Measurements from ENCODE around the gene ELOVL1.

DNA sequence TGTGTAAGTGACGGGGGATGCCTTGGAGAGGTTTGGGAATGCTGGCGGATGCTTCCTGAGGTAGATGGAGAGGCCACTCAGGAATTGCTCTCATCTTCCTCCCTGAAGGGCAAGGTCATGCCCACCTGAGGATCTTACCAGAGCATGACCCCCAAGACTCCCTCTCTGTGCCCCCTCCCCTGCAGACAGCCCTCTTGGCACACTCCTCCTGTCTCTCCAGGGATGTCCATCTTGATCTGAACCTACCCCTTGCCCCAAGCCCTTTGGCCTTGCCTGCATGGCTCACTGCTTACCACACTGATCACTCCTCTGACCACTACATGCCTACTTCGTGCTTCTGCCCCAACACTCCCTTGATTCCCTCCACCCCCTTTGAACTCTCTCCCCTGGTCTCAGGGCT, 48.0 kb downstream of the ELOVL1 start:
- TF ChIP-seq, protein P1, sequence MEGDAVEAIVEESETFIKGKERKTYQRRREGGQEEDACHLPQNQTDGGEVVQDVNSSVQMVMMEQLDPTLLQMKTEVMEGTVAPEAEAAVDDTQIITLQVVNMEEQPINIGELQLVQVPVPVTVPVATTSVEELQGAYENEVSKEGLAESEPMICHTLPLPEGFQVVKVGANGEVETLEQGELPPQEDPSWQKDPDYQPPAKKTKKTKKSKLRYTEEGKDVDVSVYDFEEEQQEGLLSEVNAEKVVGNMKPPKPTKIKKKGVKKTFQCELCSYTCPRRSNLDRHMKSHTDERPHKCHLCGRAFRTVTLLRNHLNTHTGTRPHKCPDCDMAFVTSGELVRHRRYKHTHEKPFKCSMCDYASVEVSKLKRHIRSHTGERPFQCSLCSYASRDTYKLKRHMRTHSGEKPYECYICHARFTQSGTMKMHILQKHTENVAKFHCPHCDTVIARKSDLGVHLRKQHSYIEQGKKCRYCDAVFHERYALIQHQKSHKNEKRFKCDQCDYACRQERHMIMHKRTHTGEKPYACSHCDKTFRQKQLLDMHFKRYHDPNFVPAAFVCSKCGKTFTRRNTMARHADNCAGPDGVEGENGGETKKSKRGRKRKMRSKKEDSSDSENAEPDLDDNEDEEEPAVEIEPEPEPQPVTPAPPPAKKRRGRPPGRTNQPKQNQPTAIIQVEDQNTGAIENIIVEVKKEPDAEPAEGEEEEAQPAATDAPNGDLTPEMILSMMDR (IDR thresholded peaks at IDR 0.05; ENCODE audit: insufficient read depth, low read length, poor library complexity, severe bottlenecking) = no peak
- no peak for TF ChIP-seq EZH2phosphoT487 (conservative IDR thresholded peaks at IDR 0.05; ENCODE audit: low read length)
